ENCODE measurements around the gene PDGFRB.

The PDGFRB gene

DNA sequence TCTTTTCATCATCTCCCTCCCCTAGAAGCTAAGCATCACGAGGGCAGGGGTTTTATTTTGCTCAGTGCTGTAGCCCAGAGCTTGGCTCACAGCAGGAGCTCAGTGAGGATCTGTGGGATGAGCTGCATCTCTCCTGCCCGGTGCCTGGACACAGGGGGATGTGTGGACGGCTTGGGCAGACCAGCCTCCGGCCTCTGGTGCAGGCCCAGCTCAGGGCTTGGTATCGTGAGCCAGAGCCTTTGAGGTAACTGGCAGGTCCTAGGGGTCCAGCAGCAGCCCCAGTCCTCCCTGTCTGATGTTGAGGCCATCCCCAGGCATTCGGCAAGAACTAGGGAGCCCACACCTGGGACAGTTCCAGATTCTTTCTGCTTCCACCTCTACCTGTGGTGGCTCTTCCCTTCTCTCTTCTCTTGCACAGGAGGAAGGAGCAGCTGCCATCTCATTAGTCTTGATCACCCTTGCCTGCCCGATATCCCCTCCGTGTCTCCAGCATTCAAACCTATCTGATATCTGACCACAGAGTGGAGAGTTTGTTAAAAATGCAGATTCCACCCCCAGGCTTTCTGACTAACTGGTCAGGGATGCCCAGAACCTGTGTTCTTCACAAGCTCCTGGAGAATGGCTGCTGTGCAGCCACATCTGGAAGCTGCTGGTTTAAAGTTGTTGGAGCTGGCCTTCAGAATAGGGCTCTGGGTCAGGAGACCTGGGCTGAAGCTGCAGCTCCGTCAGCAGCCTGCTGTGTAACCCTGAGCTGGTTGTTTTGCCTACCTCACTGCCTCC lies 26.3 kb upstream of the PDGFRB start:
- no peak for DNase-seq

DNA sequence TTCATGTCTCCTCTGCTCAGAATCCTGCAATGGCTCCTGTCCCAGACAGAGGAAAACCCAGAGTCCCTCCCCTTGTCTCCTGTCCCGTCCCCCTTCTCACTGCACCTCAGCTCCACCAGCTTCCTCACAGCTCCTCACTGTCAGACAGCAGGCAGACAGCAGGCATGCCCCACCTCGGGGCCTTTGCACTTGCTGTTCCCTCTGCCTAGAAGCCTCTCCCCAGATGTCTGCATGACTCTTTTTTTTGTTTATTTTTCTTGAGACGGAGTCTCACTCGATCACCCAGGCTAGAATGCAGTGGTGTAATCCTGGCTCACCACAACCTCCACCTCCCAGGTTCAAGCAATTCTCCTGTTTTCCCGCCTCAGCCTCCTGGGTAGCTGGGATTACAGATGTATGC lies 25.4 kb upstream of the PDGFRB start:
- no peak for DNase-seq

DNA sequence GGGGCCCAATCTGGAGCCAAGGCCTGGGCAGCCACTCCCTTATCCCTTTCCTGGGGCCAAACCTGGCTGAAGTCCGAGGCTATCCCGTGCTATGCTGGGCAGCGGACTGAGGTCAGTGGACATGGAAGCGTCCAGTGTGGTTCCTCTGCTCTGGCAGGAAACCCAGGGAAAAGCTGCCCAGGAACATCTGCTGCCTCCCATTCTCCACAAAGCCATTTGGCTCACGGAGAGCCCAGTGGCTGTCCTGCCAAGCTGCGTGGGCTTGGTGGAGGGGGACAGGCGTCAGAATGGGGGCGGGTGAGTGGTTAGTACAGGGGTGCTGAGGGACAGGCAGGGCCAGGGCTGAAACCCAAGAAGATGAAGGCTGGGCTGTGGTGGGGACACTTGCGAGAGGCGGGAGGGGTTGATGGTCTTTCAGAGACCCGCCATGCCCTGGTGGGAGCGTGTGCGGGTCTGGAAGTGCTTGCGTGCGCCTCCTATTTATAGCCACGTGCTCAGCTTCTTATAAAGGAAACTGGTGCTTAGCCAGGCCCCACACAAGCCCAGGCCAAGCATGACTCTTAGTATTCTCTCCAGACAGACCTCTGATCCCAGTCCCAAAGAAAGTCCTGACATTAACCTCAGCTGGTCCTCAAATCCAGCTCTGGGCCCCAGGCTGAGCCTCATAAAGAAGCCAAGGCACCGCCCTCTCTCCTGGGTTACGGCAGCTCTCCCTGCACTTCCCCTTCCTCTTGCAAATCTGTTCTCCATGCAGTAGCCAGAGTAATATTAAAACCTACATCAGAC lies 24.8 kb upstream of the PDGFRB start:
- DNase-seq = no peak

DNA sequence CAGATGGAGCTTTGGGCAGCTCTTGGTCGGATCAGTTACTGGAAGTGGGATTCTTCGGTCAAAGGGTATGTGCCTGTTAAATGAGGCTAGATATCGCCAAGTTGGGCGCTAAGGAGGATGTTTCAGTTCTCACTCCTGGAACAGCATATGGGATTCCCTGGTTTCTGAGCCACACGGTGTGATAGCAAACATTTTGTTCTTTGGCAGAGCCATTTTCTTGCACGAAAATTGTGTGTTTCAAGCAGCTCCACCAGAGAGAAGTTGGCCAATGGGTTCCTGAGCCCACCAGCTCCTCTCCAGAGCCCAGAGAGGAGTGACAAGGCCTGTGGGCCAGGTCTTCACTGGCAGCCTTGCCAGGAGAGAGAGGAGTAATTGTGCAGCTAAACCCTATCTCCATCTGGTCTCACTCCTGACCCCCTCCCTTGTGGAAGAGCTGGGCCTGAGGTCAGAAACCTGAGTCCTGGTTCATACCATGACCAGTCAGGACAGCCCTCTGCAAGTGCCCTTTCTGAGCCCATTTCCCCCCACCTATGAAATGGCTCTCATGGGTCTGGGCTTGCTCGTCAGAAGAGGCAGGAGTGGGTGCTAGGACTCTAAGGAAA lies 23.5 kb upstream of the PDGFRB start:
- no peak for DNase-seq

DNA sequence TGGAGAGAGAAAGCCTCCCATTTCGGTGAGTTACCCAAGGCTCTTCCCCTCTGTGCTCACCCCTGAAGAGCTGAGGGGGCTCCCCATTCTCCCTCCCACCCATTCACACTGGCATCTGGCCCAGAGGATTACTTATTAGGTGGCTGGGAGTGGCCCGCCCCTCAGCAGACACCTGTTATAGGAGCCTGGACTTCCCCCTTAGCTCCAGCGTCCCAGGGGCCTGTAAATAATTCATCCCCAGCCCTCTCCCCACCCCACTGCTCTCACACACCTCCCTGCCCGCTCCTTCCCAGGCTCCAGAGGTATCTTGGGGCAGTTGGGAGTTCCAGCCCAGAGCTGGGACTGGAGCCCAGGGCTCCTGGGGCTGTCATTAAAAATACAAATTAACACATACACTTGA lies 22.6 kb upstream of the PDGFRB start:
- no peak for DNase-seq

DNA sequence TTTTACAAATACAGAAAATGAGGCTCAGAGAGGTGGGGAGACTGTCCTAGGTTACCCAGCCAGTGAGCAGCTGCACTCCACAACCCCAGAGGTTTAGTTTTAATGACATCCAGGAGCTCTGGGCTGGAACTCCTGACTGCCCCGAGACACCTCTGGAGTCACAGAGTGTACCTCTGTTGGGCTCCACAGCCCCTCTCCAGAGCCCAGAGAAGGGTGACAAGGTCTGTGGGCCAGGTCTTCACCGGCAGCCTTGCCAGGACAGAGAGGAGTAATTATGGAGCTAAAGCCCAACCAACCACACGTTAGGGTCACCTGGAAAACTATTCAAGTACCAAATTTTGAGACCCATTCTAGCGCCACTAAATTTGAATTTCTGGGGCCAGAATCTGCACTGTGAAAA lies 22.1 kb upstream of the PDGFRB start:
- DNase-seq = no peak

DNA sequence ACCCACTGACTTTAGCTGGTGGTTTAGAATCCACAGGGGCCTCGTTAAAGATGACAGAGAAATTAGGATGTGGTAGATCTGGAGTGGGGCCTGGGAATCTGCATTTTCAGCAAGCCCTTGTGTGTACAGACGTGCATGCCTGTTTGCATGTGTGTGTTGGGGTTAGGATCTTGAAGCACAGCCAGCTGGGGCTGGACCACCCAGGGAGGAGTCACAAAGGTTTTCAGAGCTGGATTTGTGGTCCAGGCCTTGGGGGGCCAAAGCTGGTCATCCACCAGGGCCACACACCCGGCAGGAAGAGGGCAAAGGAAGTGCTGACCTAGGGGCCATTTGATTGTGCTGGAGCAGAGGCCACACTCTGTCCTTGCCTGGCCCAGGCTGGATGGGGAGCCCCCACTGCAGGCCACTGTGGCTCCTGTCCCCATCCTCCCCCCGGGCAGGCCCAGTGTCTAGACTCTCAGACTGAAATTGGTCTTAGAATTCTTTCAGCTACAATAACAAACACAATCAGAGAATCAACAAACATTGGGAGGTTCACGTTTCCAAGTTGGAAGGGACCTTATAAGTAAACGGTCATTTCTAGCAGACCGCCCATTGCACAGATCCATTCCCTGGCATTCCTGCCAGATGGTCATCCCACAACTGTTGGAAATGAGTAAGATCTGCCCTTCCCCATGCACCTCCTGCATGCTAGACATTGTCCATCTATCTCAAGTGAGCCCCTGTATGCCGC lies 21.3 kb upstream of the PDGFRB start:
- DNase-seq = no peak

DNA sequence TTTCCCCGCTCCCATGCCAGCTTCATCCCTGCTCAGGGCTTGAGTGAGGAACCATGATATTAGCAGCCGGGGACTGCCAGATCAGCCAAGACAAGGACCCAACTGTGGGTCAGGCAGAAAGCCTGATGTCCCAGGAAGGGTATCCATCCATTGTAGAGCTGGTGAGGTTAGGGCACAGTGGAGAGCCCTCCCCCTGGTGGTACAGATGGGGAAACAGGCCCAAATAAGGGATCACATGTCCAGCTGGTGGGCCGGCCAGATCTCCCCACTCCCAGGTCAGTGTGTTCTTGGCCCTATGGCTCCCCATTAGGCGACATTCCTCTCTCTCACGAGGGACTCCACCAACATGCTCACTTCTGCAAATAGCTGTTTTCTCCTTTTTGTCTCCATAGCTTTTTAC lies 19.9 kb upstream of the PDGFRB start:
- DNase-seq = no peak

DNA sequence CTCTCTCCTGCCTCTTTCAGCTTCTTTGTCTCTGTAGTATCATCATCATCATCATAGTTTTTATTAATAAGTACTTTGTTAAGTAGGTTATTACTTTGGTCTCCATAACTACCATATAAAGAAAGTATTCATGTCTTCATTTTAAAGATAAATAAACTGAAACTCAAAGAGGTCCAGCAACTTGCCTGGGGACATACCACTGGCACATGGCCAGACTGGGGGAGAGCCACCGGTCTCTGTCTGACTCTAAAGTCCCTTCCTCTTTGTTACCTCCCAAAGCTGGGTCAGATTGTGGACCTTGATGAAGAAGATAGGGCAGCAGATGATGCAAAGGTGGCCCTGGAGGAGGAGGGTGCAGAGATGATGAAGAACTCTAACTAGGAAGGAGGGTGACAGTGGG lies 19.4 kb upstream of the PDGFRB start:
- DNase-seq = no peak

DNA sequence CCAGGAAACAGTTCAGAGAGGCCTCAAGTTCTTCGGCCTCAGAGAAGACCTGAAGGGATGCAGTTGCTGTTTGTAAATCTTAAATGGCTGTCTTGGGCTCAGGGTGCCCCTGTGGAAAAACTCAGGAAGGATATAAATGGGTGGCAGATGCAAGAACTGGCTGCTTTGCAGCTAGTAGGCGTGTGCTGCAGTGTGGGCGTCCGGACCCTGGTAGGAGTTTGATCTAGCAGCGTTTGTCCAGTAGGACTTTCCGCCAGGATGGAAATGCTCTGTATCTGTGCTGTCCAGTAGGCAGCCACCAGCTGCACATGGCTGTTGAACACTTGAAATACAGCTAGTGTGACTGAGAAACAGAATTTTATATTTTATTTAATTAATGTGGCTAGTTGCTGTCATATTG lies 18.6 kb upstream of the PDGFRB start:
- no peak for DNase-seq

DNA sequence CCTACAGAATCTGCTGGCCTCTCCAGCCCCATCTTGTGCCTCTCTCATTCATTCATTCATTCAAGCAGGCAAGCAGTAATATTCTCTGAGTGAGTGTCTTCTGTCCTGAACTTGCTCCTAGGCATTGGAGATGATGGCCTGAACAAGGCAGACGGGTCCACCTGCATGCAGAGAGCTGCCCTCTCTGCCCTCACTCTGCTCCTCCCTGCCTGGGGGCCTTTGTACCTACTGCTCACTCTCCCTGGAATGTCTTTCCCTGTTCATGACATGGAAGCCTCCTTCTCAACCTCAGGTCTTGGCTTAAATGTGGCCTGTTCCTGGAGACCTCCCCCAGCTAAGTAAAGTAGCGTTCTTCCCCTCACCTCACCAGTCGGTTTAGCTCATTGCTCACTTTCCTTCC lies 17.5 kb upstream of the PDGFRB start:
- no peak for DNase-seq

DNA sequence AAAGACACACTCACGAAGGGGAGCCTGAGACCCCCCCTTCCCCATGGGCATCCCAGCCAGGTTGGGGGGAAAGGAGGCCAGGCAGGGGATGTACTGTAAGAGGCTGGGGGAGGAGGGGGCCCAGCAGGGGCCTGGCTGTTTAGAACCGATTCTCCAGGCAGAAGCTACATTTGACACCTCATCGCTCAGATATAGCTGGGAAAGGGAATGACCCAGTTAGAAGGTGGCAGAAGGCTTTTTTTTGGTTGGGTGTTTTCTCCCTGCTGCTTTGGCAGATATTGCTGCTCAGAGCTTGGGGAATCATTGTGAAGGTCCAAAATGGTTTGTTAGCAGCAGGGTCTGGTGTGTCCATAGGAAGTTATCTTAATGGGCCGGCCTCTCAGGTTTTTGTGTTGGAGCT lies 16.9 kb upstream of the PDGFRB start:
- DNase-seq = no peak

DNA sequence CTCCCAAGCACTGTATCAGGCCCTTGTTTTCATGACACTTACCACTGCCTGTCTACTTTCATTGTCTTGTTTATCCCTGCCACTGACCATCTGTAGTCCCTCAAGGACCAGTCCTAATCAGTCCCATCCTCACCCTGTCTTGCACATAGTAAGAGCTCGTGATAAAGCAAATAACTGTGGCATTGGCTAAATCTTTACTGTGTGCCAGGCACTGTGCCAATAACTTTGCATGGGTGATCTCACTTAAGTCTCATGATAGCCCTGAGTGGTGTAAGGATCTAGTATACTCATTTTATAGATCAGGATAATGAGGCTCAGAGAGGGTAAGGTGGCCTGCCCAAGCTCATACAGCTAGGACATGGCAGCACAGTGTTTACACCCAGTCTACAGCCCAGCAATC lies 16.5 kb upstream of the PDGFRB start:
- DNase-seq = no peak

DNA sequence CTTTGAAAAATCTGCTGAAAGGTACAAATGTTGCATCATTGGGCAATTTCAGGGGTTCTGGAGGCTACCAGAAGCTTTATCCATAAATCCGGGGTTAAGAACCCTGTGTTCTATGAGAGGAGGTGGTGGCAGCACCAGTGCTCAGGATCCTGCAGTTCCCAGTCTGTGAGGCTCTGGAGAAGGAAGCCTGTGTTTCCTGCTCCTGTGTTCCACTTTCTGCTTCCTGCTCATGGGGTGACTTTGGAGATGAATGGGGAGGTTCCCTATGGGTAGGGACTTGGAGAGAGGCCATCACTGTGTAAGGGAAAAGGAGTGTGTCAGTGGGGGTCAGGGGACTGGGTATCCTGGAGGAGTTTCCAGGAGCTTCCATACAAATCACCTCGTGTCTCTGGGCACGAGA lies 13.2 kb upstream of the PDGFRB start:
- DNase-seq = no peak

DNA sequence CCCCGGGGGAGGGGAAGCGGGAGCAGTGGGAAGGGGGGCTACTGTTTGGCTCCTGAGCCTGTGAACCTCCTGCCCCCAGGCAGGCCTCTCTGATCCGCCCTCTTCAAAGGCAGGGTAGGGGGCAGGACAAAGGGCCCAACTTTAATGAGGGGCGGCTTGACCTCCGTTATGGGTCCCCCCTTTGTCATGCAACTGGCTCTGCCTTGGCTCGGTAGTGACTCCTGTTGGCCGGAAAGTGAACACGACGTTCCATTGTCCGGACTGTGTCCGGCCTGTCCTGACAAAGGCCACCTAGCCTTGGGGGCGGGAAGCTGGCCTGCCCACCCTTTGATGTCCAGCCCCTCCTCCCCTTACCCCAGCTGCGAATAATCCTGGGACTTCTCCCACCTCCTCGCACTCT lies 12.3 kb upstream of the PDGFRB start:
- DNase-seq = no peak

DNA sequence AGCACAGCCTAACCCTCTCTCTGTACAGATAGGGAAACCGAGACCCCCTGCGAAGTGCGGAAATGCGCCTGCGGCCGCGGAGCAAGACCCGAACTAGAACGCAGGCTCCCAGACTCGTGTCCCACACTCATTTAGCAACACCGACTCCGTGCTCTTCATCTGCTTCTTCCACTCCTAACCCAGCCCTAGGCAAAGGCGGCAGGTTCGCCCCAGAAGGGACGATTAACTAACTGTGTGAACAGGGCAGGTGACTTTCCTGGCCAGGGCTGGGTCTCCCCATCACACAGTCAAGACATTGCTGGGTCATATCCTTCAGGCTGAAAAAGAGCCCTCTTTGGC lies 11.8 kb upstream of the PDGFRB start:
- no peak for DNase-seq

DNA sequence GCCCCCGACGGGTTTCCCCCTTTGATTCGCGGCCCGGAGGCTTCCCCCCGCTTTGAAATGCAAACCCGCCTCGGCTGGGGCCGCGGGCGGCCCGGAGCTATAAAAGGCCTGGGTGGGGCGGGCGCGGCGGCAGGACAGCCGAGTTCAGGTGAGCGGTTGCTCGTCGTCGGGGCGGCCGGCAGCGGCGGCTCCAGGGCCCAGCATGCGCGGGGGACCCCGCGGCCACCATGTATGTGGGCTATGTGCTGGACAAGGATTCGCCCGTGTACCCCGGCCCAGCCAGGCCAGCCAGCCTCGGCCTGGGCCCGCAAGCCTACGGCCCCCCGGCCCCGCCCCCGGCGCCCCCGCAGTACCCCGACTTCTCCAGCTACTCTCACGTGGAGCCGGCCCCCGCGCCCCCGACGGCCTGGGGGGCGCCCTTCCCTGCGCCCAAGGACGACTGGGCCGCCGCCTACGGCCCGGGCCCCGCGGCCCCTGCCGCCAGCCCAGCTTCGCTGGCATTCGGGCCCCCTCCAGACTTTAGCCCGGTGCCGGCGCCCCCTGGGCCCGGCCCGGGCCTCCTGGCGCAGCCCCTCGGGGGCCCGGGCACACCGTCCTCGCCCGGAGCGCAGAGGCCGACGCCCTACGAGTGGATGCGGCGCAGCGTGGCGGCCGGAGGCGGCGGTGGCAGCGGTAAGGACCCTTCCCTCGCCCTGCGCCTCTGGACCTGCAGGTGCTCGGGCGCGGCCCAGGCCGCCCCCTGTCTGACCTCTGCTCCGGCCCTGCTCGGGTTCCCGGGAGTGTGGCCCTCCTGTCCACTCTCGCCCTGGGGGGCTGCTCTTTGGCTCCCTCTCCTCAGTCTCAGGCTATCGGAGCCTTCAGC lies 11.2 kb upstream of the PDGFRB start, which contains the start of gene CDX1:
CDX1 (plus strand) TSS at position 129 of the 862 bp plus-strand sequence; CDS start at position 228, 99 bp downstream.
- no peak for DNase-seq

DNA sequence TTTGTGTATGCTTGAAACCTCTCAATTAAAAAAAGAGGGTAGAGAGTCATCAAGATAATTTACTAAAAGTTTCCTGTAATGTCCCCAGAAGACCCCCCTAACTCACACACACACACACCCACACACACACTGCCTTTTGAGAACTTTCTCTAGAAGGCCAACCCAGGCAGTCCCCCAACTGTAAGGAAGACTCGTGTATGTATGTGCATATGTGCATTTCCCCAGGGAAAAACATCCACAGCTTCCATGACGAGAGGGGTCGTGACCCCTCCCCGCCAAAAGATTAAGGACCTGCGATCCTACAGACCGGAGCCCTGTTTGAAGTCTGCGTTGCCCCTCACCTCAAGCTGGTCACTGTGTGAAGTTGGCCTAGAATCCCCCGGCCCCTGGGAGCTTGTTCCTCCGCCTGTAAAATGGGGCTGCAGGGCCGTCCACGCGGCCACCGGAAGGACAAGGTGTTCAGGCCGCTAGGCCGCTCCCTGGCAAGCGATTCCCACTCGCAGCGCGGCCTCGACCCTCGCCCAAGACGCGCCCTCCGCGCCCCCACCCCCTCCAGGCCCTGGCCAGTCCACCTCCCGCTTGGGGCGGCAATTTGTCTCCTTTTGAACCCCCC lies 10.5 kb upstream of the PDGFRB start:
- no peak for DNase-seq

DNA sequence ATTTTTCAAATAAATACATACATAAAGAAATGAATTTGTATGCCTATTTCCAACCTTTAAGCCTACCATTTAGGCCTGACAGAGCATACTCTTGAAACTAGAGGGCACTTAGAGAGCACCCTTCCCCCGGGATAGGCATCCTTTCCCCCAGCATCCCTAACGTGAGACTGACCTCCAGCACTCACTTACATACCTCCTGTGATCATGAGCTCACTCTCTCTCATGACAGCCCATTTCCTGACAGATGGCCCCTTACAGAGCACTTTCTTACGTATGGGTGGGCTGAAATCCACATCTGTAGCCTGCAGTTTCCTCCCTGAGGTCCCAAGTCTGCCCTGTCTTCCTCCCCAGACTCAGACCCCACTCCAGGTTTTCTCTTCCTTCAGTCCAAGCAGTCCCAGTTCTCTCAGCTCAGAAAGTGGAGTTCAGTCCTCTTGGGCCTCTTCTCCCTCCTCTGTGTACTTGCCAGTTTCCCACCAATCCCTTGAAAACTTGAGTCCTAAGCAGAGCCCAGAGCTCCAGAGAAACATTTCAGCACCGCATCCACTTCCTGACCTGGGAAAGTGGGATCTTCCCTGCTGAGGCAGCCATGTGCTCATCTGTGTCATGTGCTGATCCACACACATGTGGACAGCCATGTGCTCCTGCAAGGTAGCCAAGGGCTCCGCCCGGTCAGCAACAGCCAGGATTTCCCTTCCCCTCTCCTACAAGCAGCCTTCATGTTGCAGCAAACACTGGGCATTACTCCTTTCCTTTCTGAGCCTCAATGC lies 8.8 kb upstream of the PDGFRB start:
- no peak for DNase-seq

DNA sequence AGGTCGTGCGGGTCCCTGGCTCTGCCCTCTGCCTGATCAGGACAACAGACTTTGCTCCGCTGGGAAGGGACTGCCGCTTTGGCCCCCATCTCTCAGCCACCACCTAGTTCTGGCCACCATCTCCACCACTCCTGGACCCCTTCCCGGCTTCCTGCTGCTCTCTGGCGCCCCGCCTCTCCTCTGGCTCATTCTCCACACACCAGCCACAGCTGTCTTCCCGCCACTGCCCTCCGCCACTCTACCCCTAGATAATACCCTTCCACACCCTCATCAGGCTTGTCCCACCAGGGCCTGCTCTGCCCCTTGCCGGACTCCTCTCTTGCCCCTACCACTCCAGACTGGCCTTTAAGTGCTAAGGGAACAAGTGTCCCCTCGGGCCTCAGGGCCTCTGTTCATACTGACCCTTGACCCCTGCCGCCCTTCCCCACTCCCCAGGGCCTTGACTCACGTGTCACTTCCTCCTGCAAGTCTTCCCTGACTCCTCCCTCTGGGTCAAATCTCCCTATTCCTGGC lies 8.0 kb upstream of the PDGFRB start:
- no peak for DNase-seq

DNA sequence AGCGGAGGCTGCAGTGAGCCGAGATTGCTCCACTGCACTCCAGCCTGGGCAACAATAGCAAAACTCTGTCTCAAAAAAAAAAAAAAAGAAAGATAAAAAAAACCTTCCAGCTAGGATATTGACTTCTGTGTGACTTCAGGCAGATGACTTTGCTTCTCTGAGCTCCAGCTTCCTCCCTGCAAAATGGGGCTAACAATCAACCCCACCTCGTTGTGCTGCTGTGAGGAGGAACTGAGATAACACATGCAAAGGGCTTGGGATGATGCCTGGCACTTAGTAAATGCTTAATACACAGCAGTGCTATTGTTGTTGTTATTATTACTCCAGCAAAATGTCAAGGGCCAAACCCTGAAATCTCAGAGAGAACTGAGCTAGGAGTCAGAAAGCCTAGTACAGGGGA lies 7.4 kb upstream of the PDGFRB start:
- DNase-seq = no peak
